Ectodermal cell (in vitro differentiated cells): Measurements from ENCODE around the gene ARHGAP25.

Experiments
- H3K27ac ChIP-seq: 2 replicates; pipeline ENCODE4 v1.7.0; 2013; ENCODE audit warnings: mild to moderate bottlenecking, low read depth, low read length; ENCODE audit not compliant: insufficient read depth, poor library complexity, severe bottlenecking
- H3K27me3 ChIP-seq: 2 replicates; pipeline ENCODE4 v1.7.0; 2013; ENCODE audit warnings: mild to moderate bottlenecking, low read length; ENCODE audit not compliant: insufficient read depth, control insufficient read depth, poor library complexity, severe bottlenecking
- H3K36me3 ChIP-seq: one replicate; pipeline ENCODE4 v1.7.0; 2013; ENCODE audit warnings: low read length; ENCODE audit not compliant: control insufficient read depth, insufficient read depth
- H3K4me1 ChIP-seq: one replicate; pipeline ENCODE4 v1.7.0; 2013; ENCODE audit warnings: low read length; ENCODE audit not compliant: control insufficient read depth, insufficient read depth
- H3K4me3 ChIP-seq: 2 replicates; pipeline ENCODE4 v1.7.0; 2013; ENCODE audit warnings: low read depth, low read length, control low read depth; ENCODE audit not compliant: insufficient read depth
- H3K9me3 ChIP-seq: 2 replicates; pipeline ENCODE4 v1.7.0; 2013; ENCODE audit warnings: mild to moderate bottlenecking, low read length, moderate library complexity; ENCODE audit not compliant: control insufficient read depth
- WGBS, 2 experiments: methylation state at CpG; one replicate each; pipeline ENCODE4 v1.1.7; 2013; ENCODE audit warnings: missing lambda C conversion rate in 2 of 2; 5-methylcytosine and 5-hydroxymethylcytosine counted together

Gene ARHGAP25

DNA sequence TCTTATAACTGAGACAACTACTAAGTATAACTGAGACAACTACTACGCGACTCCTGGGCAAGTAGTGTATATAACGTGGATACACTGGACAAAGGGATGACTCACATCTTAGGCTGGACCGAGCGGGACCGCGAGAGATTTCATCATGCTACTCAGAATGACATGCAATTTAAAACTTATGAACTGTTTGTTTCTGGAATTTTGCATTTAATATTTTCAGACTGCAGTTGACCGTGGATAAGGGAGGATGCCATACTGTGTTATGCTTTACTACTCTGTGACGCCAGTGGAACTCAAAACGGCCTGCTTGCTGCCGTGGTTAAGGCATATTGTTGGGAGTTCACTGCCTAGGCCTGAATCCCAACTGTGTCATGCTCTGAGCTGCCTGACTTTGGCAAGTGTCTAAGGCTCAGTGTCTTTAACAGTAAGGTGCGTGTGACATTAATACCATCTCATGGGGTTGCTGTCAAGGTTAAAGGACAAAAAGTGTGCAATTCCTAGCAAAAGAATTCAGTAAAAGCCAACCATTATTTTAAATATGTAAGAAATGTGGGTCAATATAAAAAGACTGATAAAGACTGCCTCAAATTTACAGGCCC lies 72.0 kb downstream of the ARHGAP25 start:
- H3K27ac ChIP-seq, result no peak overlapping the region
- WGBS, 2 experiments, result 97% methylated on average over 12 of the region's 12 CpGs

DNA sequence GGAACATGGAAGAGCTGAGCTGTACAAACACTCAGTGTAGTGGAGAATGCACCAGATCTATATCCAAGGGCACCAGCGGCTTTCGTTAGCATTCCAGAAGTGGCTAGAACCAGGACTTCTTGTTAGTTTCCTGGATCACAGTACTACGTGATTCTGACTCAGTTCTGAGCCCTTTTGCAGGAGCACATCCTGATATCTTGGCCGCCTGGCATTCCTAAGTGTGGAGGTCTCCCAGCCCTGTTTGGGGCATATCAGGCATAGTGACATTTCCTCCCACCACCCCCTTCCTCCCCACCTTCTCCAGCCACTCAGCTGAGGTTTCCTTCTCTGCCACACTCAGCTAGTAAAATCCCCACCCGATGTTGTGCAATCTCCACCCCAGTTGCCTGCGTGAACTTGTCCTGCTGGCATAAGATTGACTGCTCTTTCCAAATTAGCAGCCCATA lies 73.2 kb downstream of the ARHGAP25 start:
- H3K27ac ChIP-seq, result no peak overlapping the region
- no peaks in the 10 kb centered on the region for H3K9me3 ChIP-seq
- H3K4me1 ChIP-seq, result no peaks in the 10 kb centered on the region
- no peaks in the 10 kb centered on the region for H3K36me3 ChIP-seq
- no peaks in the 10 kb centered on the region for H3K27me3 ChIP-seq
- 83% methylated on average over 6 of the region's 6 CpGs for WGBS, 2 experiments
- no peak overlapping the region for H3K4me3 ChIP-seq

More for the DNA sequence above, 72.0 kb downstream of the ARHGAP25 start:
- H3K4me1 ChIP-seq, result no peaks in the 10 kb centered on the region
- no peaks in the 10 kb centered on the region for H3K9me3 ChIP-seq
- H3K36me3 ChIP-seq, result no peaks in the 10 kb centered on the region
- no peaks in the 10 kb centered on the region for H3K27me3 ChIP-seq
- no peak overlapping the region for H3K4me3 ChIP-seq

DNA sequence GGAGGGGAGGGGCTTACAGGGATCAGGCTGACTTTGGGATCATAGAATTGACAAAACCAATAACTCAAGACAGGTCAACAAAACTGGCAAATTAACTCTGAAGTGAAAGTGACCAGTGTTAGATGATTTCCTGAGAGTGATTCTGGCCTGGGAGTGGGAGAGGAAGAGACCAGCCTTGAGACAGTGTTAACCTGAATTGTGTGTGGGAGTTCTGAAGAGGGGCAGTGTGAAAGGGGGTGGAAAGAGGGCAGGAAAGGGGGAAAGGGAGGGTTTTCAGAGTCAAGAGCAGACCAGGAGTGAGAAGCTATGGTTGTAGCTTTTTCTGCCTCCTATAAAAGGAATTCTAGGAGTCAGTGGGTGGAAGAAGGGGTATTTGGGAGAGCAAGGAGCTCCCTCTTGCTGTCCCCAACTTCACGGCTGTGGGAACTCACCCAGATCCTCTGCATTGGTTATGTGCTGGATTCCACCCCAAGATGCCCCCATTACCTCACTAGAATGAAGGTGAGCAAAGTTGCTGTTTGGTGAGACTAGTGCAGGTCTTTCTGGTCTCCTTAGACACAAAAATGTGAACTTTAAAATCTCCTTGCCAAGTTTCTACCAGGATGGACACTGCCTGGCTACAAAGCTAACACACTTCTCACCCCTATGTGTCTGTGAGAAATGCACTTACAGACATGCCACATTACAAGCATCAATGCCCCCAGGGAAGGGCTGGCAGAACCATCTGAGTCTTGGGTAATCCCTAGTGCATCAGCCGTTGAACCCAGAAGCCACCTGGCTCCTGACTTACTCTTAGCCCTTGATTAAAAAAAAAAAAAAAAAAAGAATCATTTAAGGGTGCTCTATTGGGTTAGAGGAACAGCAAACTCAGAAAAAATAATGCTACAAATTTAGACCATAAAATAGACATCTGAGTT lies 75.0 kb downstream of the ARHGAP25 start:
- no peaks in the 10 kb centered on the region for H3K36me3 ChIP-seq
- H3K4me1 ChIP-seq, result no peaks in the 10 kb centered on the region
- H3K27me3 ChIP-seq, result no peaks in the 10 kb centered on the region
- H3K9me3 ChIP-seq, result no peaks in the 10 kb centered on the region
- no peak overlapping the region for H3K27ac ChIP-seq
- 74 to 96% methylated on average over 2 of the region's 2 CpGs for WGBS, 2 experiments
- no peak overlapping the region for H3K4me3 ChIP-seq

DNA sequence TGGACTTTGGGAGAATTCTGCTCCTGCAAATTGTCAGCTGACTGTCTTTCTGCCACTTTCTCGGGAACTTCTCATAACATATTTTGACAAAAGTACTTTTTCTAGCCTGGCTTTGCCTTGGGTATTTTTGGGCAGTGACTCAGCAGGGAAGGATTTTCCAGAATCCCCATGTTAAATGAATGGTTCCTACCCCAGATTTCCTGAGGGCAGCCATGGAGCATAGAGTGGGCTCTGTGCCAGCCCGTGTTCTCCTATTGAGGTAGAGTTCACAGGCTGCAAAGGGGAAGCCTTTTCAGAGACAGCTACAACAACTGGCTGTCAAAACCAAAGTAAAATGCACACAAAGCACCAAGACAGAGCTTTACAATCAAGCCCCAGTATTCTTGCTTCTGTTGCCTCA lies 76.8 kb downstream of the ARHGAP25 start:
- Histone ChIP-seq H3K27me3 (no peaks in the 10 kb centered on the region), H3K4me3 (no peak overlapping the region), H3K27ac (no peak overlapping the region), H3K36me3 (no peaks in the 10 kb centered on the region), H3K9me3 (no peaks in the 10 kb centered on the region), H3K4me1 (no peaks in the 10 kb centered on the region)
- WGBS, 2 experiments, result 88 to 89% methylated on average over 2 of the region's 2 CpGs

DNA sequence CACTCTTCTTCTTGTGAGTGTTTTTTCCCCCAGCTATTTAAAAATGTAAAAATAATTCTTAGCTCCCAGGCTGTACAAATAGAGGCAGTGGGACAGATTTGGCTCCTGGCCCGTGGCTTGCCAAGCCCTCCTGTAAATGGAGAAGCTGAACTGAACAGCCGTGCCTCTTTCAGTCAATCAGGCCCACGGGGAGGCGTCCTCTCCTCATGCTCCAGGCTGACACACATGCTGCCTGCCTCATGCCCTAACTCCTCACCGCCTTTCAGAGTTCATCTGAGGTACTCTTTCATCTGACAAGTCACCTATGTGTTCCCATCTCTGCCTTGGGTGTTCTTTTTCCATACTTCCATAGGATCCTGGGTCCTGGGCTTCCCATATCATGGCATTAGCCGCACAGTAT lies 77.6 kb downstream of the ARHGAP25 start:
- WGBS, 2 experiments, result 90 to 91% methylated on average over 6 of the region's 6 CpGs
- H3K9me3 ChIP-seq, result no peaks in the 10 kb centered on the region
- no peak overlapping the region for H3K4me3 ChIP-seq
- no peak overlapping the region for H3K27ac ChIP-seq
- H3K27me3 ChIP-seq, result no peaks in the 10 kb centered on the region
- no peaks in the 10 kb centered on the region for H3K4me1 ChIP-seq
- H3K36me3 ChIP-seq, result no peaks in the 10 kb centered on the region

DNA sequence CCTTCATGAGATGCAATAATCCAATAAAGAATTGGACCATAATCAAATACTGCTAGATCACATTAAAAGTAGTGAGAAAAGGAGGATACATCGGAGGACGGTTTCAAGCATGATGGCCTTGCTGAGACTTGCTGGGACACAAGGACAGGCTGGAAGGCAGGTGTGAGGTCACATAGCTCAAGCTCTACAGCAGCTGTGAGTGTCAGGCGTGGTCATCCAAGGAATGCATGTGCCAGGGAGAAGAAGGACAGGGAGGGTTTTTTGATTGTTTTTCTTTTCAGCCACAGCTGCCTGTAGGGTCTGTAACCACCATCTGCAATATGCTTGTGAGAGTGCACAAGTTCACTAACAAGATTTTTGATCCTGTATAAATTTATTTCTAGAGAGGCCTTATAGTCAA lies 79.0 kb downstream of the ARHGAP25 start:
- 94 to 98% methylated on average over 3 of the region's 3 CpGs for WGBS, 2 experiments
- no peaks in the 10 kb centered on the region for H3K9me3 ChIP-seq
- no peaks in the 10 kb centered on the region for H3K4me1 ChIP-seq
- H3K4me3 ChIP-seq, result no peak overlapping the region
- H3K36me3 ChIP-seq, result no peaks in the 10 kb centered on the region
- no peak overlapping the region for H3K27ac ChIP-seq
- H3K27me3 ChIP-seq, result no peaks in the 10 kb centered on the region

DNA sequence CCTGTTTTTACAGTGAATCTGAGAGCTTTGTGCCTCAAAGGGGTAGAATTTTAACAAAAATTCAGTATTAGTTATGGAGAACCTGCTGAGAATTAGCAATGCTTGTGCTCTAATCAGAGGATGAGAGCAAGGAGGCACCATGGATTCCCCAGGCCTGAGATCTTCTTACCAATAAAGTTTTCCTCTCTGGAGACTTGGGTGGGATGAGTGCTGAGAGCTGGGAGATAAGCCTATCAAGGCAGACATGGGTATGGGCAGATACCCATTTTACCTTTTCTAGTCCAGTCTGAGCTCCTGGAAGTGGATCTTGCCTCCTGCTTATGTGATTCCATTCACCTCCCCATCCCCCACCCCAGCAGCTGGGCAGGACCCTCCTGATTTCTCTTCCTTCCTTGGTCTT lies 82.7 kb downstream of the ARHGAP25 start:
- Histone ChIP-seq H3K4me1 (no peaks in the 10 kb centered on the region), H3K27ac (no peak overlapping the region), H3K36me3 (no peaks in the 10 kb centered on the region), H3K9me3 (no peaks in the 10 kb centered on the region), H3K4me3 (no peak overlapping the region), H3K27me3 (no peaks in the 10 kb centered on the region)

DNA sequence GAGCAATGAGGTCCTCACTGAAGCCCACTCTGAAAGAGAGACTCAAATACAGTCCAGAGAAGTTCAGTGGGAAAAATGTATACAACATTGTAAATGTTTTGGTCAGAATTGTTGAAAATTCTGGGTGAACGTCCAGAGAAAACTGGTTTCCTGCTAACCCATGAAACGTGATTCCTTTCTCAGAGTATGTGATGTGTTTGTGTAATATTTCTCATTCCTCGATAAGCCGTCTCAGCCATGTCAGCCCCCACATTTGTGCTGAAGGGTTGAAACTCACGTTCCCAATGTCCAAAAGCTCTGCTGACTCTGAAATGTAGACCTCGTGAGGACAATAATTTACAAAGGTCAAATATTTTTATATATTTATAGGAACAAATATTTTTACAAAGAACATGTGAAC lies 84.9 kb downstream of the ARHGAP25 start:
- H3K27ac ChIP-seq, result no peak overlapping the region
- H3K9me3 ChIP-seq, result no peaks in the 10 kb centered on the region
- no peaks in the 10 kb centered on the region for H3K36me3 ChIP-seq
- no peaks in the 10 kb centered on the region for H3K4me1 ChIP-seq
- no peak overlapping the region for H3K4me3 ChIP-seq
- 93 to 94% methylated on average over 5 of the region's 6 CpGs for WGBS, 2 experiments
- no peaks in the 10 kb centered on the region for H3K27me3 ChIP-seq

DNA sequence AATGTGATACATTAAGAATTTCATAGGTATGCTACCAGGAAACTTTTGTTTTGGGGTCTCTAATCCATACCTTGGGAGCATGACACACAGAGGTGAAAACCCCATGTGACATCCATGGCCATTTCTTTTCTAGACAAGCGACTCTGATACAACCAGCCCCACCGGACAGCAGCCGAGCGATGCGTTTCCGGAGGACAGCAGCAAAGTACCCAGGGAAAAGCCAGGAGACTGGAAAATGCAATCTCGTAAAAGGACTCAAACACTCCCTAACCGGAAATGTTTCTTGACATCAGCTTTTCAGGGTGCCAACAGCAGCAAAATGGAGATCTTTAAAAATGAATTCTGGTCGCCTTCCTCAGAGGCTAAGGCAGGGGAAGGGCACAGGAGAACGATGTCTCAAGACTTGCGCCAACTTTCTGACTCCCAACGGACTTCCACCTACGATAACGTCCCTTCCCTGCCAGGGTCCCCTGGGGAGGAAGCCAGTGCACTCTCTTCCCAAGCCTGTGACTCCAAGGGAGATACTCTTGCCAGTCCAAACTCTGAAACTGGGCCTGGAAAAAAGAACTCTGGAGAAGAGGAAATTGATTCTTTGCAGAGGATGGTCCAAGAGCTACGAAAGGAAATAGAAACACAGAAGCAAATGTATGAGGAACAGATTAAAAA lies 87.7 kb downstream of the ARHGAP25 start:
- WGBS, 2 experiments, result 94 to 96% methylated on average over 15 of the region's 15 CpGs
- H3K27me3 ChIP-seq, result no peaks in the 10 kb centered on the region
- no peaks in the 10 kb centered on the region for H3K9me3 ChIP-seq
- H3K27ac ChIP-seq, result no peak overlapping the region
- no peaks in the 10 kb centered on the region for H3K36me3 ChIP-seq
- H3K4me3 ChIP-seq, result no peak overlapping the region
- H3K4me1 ChIP-seq, result no peaks in the 10 kb centered on the region

DNA sequence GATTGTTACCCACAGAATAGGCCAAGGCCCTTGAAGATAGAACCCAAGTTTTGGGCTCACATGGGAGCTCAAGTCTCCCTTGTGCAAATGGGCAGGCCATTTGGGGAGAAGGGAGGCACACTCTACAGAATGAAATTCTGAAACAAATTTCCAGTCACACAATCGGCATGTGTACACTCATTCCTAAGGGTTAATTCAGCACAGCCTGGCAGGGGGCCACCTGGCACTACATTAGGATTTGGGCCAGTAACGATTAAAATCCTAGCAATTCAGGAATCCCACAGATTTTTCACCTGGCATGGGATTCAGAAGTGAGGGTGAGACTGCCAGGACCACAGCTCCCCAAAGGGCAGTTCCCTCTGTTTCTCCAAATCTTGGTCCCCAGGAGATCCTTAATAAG lies 90.2 kb downstream of the ARHGAP25 start:
- Histone ChIP-seq H3K9me3 (no peaks in the 10 kb centered on the region), H3K27me3 (no peaks in the 10 kb centered on the region), H3K36me3 (no peaks in the 10 kb centered on the region), H3K27ac (no peak overlapping the region), H3K4me1 (peaks cover 3% of the 10 kb centered on the region), H3K4me3 (no peak overlapping the region)
- 94 to 96% methylated on average over 2 of the region's 2 CpGs for WGBS, 2 experiments
